ENCODE data around the gene CDK5RAP2.
A peak's percentile ranks its signal among the peaks of the same experiment; 100 is the strongest.

CDK5RAP2 gene

GRCh38 chr9:120377268-120378159 lies 202.5 kb downstream of the CDK5RAP2 start:
- DNase-seq, result no peak

GRCh38 chr9:120376101-120376500 lies 203.9 kb downstream of the CDK5RAP2 start:
- no peak for DNase-seq

- DNase-seq, result no peak
These were observed 204.7 kb downstream of the CDK5RAP2 start for GRCh38 chr9:120375316-120375715.

- DNase-seq, result no peak
These were observed 205.2 kb downstream of the CDK5RAP2 start for GRCh38 chr9:120374817-120375216.

- DNase-seq, result no peak
These were observed 205.7 kb downstream of the CDK5RAP2 start for GRCh38 chr9:120374239-120374638.

- DNase-seq, result no peak
These were observed 207.9 kb downstream of the CDK5RAP2 start for GRCh38 chr9:120372040-120372439.

GRCh38 chr9:120369608-120370220 lies 210.3 kb downstream of the CDK5RAP2 start:
- DNase-seq, result no peak

- no peak for DNase-seq
These were observed 211.2 kb downstream of the CDK5RAP2 start for GRCh38 chr9:120368799-120369198.

GRCh38 chr9:120366644-120367019 lies 213.3 kb downstream of the CDK5RAP2 start:
- DNase-seq, result peak in 1 of 2 experiments; percentile 23

GRCh38 chr9:120365386-120365785 lies 214.6 kb downstream of the CDK5RAP2 start:
- DNase-seq, result no peak

GRCh38 chr9:120363697-120364096 lies 216.3 kb downstream of the CDK5RAP2 start:
- DNase-seq, result peak in 1 of 2 experiments; percentile 30

- no peak for DNase-seq
These were observed 217.5 kb downstream of the CDK5RAP2 start for GRCh38 chr9:120362446-120362845.

- no peak for DNase-seq
These were observed 218.4 kb downstream of the CDK5RAP2 start for GRCh38 chr9:120361551-120361950.

- no peak for DNase-seq
These were observed 219.5 kb downstream of the CDK5RAP2 start for GRCh38 chr9:120360510-120360909.

- no peak for DNase-seq
These were observed 219.9 kb downstream of the CDK5RAP2 start for GRCh38 chr9:120360046-120360445.

- DNase-seq, result no peak
These were observed 221.1 kb downstream of the CDK5RAP2 start for GRCh38 chr9:120358877-120359276.

- no peak for DNase-seq
These were observed 226.5 kb downstream of the CDK5RAP2 start for GRCh38 chr9:120353506-120353905.

GRCh38 chr9:120351106-120351505 lies 228.9 kb downstream of the CDK5RAP2 start:
- no peak for DNase-seq

- no peak for DNase-seq
These were observed 229.4 kb downstream of the CDK5RAP2 start for GRCh38 chr9:120350596-120350995.

- DNase-seq, result peak; percentile 28 to 66
These were observed 231.0 kb downstream of the CDK5RAP2 start for GRCh38 chr9:120348951-120349429.

GRCh38 chr9:120345379-120345778 lies 234.6 kb downstream of the CDK5RAP2 start:
- DNase-seq, result no peak

- DNase-seq, result no peak
These were observed 235.7 kb downstream of the CDK5RAP2 start for GRCh38 chr9:120344230-120344629.

GRCh38 chr9:120343416-120343815 lies 236.6 kb downstream of the CDK5RAP2 start:
- DNase-seq, result no peak

Measured in NCI-H524 (cell line).